A673 (cell line): ENCODE results near the gene TTC5. TPM values are rescaled to one million over a fixed set of nuclear protein-coding genes. Genes with fewer than 3 reads are reported as not detected.
A peak's percentile ranks its signal among the peaks of the same experiment; 100 is the strongest.

Experiments
- Bru-seq: library from RNA; stranded (reverse); fragments of 400-500 nt; gene quantifications from one replicate; lab custom pipeline; 2021; lab: Mats Ljungman, UMichigan
- BruChase-seq, 2 experiments: library from RNA; stranded (reverse); fragments of 400-500 nt; gene quantifications; one replicate each; lab custom pipeline; 2021; lab: Mats Ljungman, UMichigan
- BruUV-seq: library from RNA; stranded (reverse); fragments of 400-500 nt; replicated peaks from 2 replicates; lab custom pipeline; 2021; lab: Mats Ljungman, UMichigan
- CTCF ChIA-PET: fragments of 300-600 bp; sonication (Branson Sonifier 250); formaldehyde crosslinking; loops from one replicate; lab custom pipeline; 2022; ENCODE audit warnings: antibody characterized with exemption; lab: Charles Lee
- POLR2A ChIA-PET: fragments of 300-600 bp; sonication (Branson Sonifier 250); formaldehyde crosslinking; loops from one replicate; lab custom pipeline; 2022; ENCODE audit warnings: antibody characterized with exemption; ENCODE audit not compliant: low non-redundant PET; lab: Charles Lee
- DNase-seq: peaks from one replicate; pipeline ENCODE4 v3.0.0-alpha.2; 2015; ENCODE audit warnings: low spot score
- H3K27ac ChIP-seq: fragments of 200-600 bp; sonication (generic); 2 replicates; pipeline ENCODE4 v1.5.1; 2016; ENCODE audit warnings: mixed run types, low read depth, mild to moderate bottlenecking, mixed read lengths, antibody characterized with exemption, low read length; ENCODE audit not compliant: poor library complexity, severe bottlenecking
- H3K27me3 ChIP-seq: fragments of 200-600 bp; sonication (generic); replicated peaks from 2 replicates; pipeline ENCODE4 v1.6.1; 2017; ENCODE audit warnings: mixed run types, low read depth, mild to moderate bottlenecking, mixed read lengths, antibody characterized with exemption, low read length; ENCODE audit not compliant: insufficient read depth, poor library complexity
- H3K36me3 ChIP-seq: fragments of 200-600 bp; sonication (generic); 2 replicates; pipeline ENCODE4 v1.6.1; 2016; ENCODE audit warnings: mixed run types, mild to moderate bottlenecking, mixed read lengths, antibody characterized with exemption, low read length; ENCODE audit not compliant: insufficient read depth, poor library complexity, severe bottlenecking
- H3K4me1 ChIP-seq: fragments of 200-600 bp; sonication (generic); 2 replicates; pipeline ENCODE4 v1.6.1; 2017; ENCODE audit warnings: mixed run types, mild to moderate bottlenecking, mixed read lengths, antibody characterized with exemption, low read length; ENCODE audit not compliant: insufficient read depth, poor library complexity, severe bottlenecking
- H3K4me3 ChIP-seq: fragments of 200-600 bp; sonication (generic); 2 replicates; pipeline ENCODE4 v1.5.1; 2016; ENCODE audit warnings: low read depth, mixed run types, mild to moderate bottlenecking, mixed read lengths, low read length; ENCODE audit not compliant: poor library complexity, severe bottlenecking
- H3K9me3 ChIP-seq: fragments of 200-600 bp; sonication (generic); 2 replicates; pipeline ENCODE4 v1.6.1; 2016; ENCODE audit warnings: mixed run types, low read depth, mild to moderate bottlenecking, mixed read lengths, antibody characterized with exemption, low read length; ENCODE audit not compliant: poor library complexity, severe bottlenecking
- CTCF ChIP-seq: fragments of 300-800, 200-600 bp; sonication (generic); conservative IDR thresholded peaks from 2 replicates; pipeline ENCODE4 v1.5.1; 2017; ENCODE audit warnings: low read depth, mild to moderate bottlenecking, antibody characterized with exemption, low read length, moderate library complexity, mixed read lengths
- EZH2 ChIP-seq: fragments of 200-600 bp; sonication (generic); IDR thresholded peaks from 2 replicates; pipeline ENCODE4 v1.6.1; 2017; ENCODE audit warnings: borderline replicate concordance, low read depth, mild to moderate bottlenecking, mixed read lengths, antibody characterized with exemption, low read length; ENCODE audit not compliant: poor library complexity, severe bottlenecking
- intact Hi-C: fragments of 100-400 bp; cut with micrococcal nuclease; formaldehyde crosslinking; loops from one replicate; pipeline ENCODE4 v1.10.0; 2022; ENCODE audit not compliant: unreplicated experiment
- long read RNA-seq: library from polyadenylated mRNA; stranded (forward); transcript quantifications from one replicate; pipeline ENCODE4 v2.0.0, GENCODE V29; 2022
- total RNA-seq: library from RNA; stranded (reverse); gene quantifications from 2 replicates; pipeline ENCODE4 v1.2.3, GENCODE V29; 2021

TTC5 gene
- total RNA-seq (31.8 and 31.9 TPM in 2 replicates), Bru-seq, nascent RNA (percentile 75 among the genes with signal in this experiment), BruChase-seq, experiment 1, labeled RNA remaining after a 2-hour chase (percentile 77 among the genes with signal in this experiment), BruChase-seq, experiment 2, labeled RNA remaining after a 6-hour chase (percentile 81 among the genes with signal in this experiment)
- long read RNA-seq, full-length matches to known transcripts, result 69 of 78 reads
- long read RNA-seq, partial matches to known transcripts, result 2 of 78 reads
- long read RNA-seq, other reads (novel, unspliced or antisense), result 7 of 78 reads

GRCh38 chr14:20305265-20306078, at the start of gene TTC5:
Gene TTC5, minus strand, starts transcription at chr14:20305951. Its CDS starts 14 bp downstream, at chr14:20305937.
- H3K4me3 ChIP-seq, result peak within 1 kb of the TSS; percentile 63
- ChIA-PET POLR2A (no interaction called here), CTCF (no interaction called here)
- peaks cover 12% of the 10 kb centered on the region for H3K4me1 ChIP-seq
- no peaks in the 10 kb centered on the region for H3K9me3 ChIP-seq
- peak; percentile 98 for TF ChIP-seq CTCF
- TF ChIP-seq EZH2, result no peak
- peak within 1 kb of the TSS; percentile 26 for H3K27ac ChIP-seq
- peaks cover 5% of the 10 kb centered on the region for H3K36me3 ChIP-seq
- no peaks in the 10 kb centered on the region for H3K27me3 ChIP-seq
- intact Hi-C loops, result no loop called here
- BruUV-seq, result TSS peak; percentile 76
- peak; percentile 91 for DNase-seq

- TF ChIP-seq EZH2 (no peak), CTCF (peak; percentile 29; the same call in 1 of the 2 replicates)
- DNase-seq, result no peak
- Histone ChIP-seq H3K9me3 (no peaks in the 10 kb centered on the region), H3K4me3 (no peak overlapping the region), H3K27me3 (no peaks in the 10 kb centered on the region), H3K36me3 (peaks cover 94% of the 10 kb centered on the region), H3K27ac (no peak overlapping the region), H3K4me1 (no peaks in the 10 kb centered on the region)
- ChIA-PET POLR2A (no interaction called here), CTCF (no interaction called here)
- intact Hi-C loops, result no loop called here
- no TSS peak for BruUV-seq
Measured at GRCh38 chr14:20350860-20351259, 45.1 kb upstream of the TTC5 start.

GRCh38 chr14:20350282-20350681, 44.5 kb upstream of the TTC5 start:
- H3K4me3 ChIP-seq, result no peak overlapping the region
- H3K27ac ChIP-seq, result no peak overlapping the region
- no TSS peak for BruUV-seq
- TF ChIP-seq CTCF, result no peak
- no peak for TF ChIP-seq EZH2
- DNase-seq, result no peak
- peaks cover 95% of the 10 kb centered on the region for H3K36me3 ChIP-seq
- H3K4me1 ChIP-seq, result no peaks in the 10 kb centered on the region
- H3K27me3 ChIP-seq, result no peaks in the 10 kb centered on the region
- ChIA-PET CTCF (no interaction called here), POLR2A (no interaction called here)
- no peaks in the 10 kb centered on the region for H3K9me3 ChIP-seq
- intact Hi-C loops, result no loop called here
